ENCODE results near the gene SUCLA2. TPM values are rescaled to one million over a fixed set of nuclear protein-coding genes. Genes with fewer than 3 reads are reported as not detected.

Gene SUCLA2
- total RNA-seq, 1 experiment from 2014 or later: 80.8 TPM

DNA sequence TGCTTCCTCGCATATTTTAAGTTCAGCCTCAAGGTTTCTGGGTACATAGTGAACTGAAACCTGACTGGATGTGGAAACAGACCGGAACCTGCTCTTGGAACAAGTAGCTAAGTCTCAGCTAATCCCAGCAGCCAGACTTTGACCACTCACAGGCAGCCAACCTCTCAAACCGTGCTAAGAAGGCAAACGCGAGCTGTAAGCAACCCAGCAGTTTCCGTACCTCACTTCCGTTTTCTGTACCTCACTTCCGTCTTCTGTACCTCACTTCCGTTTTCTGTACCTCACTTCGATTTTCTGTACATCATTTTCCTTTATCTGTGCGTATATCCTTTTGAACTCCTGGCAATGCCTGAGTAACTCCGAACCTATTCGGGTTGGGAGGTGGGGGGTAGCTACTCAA lies 96.8 kb downstream of the SUCLA2 start:
- CTCF ChIA-PET: no interaction called here
- Mint-ChIP-seq H3K27ac (ENCODE audit: unreplicated experiment) (no peak overlapping the region), H3K9me3 (ENCODE audit: unreplicated experiment) (peaks cover 6% of the 10 kb centered on the region), H3K36me3 (ENCODE audit: insufficient read depth, unreplicated experiment) (peaks cover 2% of the 10 kb centered on the region), H3K27me3 (ENCODE audit: insufficient read depth, unreplicated experiment) (no peaks in the 10 kb centered on the region), H3K4me3 (ENCODE audit: unreplicated experiment) (no peak overlapping the region), H3K4me1 (ENCODE audit: low read depth, unreplicated experiment) (peaks cover 15% of the 10 kb centered on the region)
- Histone ChIP-seq H3K4me3 (ENCODE audit: low read depth, low read length) (no peak overlapping the region), H3K4me1 (peaks cover 22% of the 10 kb centered on the region), H3K27me3 (replicated peaks; ENCODE audit: control insufficient read depth, insufficient read depth, low read length) (no peaks in the 10 kb centered on the region), H3K9me3 (0 out of 2 replicates have a peak, but pooled peaks cover 3% of the 10 kb centered on the region), H3K36me3 (ENCODE audit: control insufficient read depth, insufficient read depth, low read length) (no peaks in the 10 kb centered on the region)
- no TSS peak for BruUV-seq (replicated peaks)
- POLR2A ChIA-PET: no interaction called here
- no peak for DNase-seq
- TF ChIP-seq, protein P1, sequence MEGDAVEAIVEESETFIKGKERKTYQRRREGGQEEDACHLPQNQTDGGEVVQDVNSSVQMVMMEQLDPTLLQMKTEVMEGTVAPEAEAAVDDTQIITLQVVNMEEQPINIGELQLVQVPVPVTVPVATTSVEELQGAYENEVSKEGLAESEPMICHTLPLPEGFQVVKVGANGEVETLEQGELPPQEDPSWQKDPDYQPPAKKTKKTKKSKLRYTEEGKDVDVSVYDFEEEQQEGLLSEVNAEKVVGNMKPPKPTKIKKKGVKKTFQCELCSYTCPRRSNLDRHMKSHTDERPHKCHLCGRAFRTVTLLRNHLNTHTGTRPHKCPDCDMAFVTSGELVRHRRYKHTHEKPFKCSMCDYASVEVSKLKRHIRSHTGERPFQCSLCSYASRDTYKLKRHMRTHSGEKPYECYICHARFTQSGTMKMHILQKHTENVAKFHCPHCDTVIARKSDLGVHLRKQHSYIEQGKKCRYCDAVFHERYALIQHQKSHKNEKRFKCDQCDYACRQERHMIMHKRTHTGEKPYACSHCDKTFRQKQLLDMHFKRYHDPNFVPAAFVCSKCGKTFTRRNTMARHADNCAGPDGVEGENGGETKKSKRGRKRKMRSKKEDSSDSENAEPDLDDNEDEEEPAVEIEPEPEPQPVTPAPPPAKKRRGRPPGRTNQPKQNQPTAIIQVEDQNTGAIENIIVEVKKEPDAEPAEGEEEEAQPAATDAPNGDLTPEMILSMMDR (IDR thresholded peaks at IDR 0.05; ENCODE audit: insufficient read depth in 1 of 2, low read depth in 1 of 2, low read length in 1 of 2, severe bottlenecking in 1 of 2, unreplicated experiment in 1 of 2): no peak
- intact Hi-C loops (cut with micrococcal nuclease; ENCODE audit: unreplicated experiment): no loop called here

DNA sequence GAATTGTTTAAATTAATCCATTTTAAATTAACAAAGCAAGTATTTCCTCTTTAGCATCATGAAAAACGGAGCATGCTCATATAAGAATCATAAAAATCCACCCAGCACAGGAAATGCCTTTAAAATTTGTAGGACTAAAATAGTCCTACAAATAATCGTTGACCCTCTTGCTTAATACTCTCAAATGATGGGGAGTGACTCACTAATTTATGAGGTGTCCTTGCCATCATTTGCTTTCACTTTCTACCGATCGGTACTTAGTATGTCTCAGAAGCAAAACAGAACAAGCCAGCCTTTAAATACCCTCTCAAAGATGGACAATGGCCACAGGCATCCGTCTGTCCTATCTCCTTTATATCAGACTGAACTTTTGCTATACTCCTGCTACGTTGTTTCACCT lies 97.2 kb downstream of the SUCLA2 start:
- H3K4me1 Mint-ChIP-seq (ENCODE audit: low read depth, unreplicated experiment): peaks cover 20% of the 10 kb centered on the region
- Histone ChIP-seq H3K9me3 (peaks cover 6% of the 10 kb centered on the region; the same call in 1 of the 2 replicates), H3K4me1 (peaks cover 22% of the 10 kb centered on the region), H3K36me3 (ENCODE audit: control insufficient read depth, insufficient read depth, low read length) (no peaks in the 10 kb centered on the region), H3K27me3 (replicated peaks; ENCODE audit: control insufficient read depth, insufficient read depth, low read length) (no peaks in the 10 kb centered on the region), H3K4me3 (ENCODE audit: low read depth, low read length) (no peak overlapping the region)
- intact Hi-C loops (cut with micrococcal nuclease; ENCODE audit: unreplicated experiment): no loop called here
- ChIA-PET POLR2A (no interaction called here), CTCF (no interaction called here)
- no peak for DNase-seq
- peaks cover 6% of the 10 kb centered on the region for H3K36me3 Mint-ChIP-seq (ENCODE audit: insufficient read depth, unreplicated experiment)
- peaks cover 10% of the 10 kb centered on the region for H3K9me3 Mint-ChIP-seq (ENCODE audit: unreplicated experiment)
- BruUV-seq (replicated peaks): no TSS peak
- no peaks in the 10 kb centered on the region for H3K27me3 Mint-ChIP-seq (ENCODE audit: insufficient read depth, unreplicated experiment)
- H3K4me3 Mint-ChIP-seq (ENCODE audit: unreplicated experiment): no peak overlapping the region
- H3K27ac Mint-ChIP-seq (ENCODE audit: unreplicated experiment): no peak overlapping the region
- TF ChIP-seq, protein P1 (IDR thresholded peaks at IDR 0.05; ENCODE audit: insufficient read depth in 1 of 2, low read depth in 1 of 2, low read length in 1 of 2, severe bottlenecking in 1 of 2, unreplicated experiment in 1 of 2): no peak

DNA sequence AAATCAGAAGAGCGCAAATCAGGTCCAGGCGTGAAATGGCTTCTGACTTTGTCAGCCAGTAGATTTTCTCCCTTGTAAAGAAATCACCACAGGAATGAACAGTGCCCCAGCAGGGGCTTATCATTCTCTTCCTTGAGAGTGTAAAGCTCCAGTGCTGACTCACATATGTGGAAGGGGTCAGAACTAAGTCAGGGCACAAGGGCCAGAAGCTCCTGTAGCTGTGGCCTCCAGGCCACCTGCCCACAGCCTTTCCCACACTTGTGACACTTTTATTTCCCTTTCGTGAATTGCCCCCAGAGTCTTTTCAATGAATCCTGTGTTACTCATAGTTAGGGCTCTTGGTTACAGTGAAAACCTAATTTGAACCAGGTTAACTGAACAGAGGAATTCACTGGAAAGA lies 99.6 kb downstream of the SUCLA2 start:
- Mint-ChIP-seq H3K9me3 (ENCODE audit: unreplicated experiment) (peaks cover 12% of the 10 kb centered on the region), H3K27ac (ENCODE audit: unreplicated experiment) (no peak overlapping the region), H3K4me1 (ENCODE audit: low read depth, unreplicated experiment) (peaks cover 30% of the 10 kb centered on the region), H3K27me3 (ENCODE audit: insufficient read depth, unreplicated experiment) (no peaks in the 10 kb centered on the region), H3K36me3 (ENCODE audit: insufficient read depth, unreplicated experiment) (peaks cover 6% of the 10 kb centered on the region), H3K4me3 (ENCODE audit: unreplicated experiment) (no peak overlapping the region)
- ChIA-PET POLR2A (no interaction called here), CTCF (no interaction called here)
- no TSS peak for BruUV-seq (replicated peaks)
- no peaks in the 10 kb centered on the region for H3K36me3 ChIP-seq (ENCODE audit: control insufficient read depth, insufficient read depth, low read length)
- intact Hi-C loops (cut with micrococcal nuclease; ENCODE audit: unreplicated experiment): no loop called here
- TF ChIP-seq, protein P1 (IDR thresholded peaks at IDR 0.05; ENCODE audit: insufficient read depth in 1 of 2, low read depth in 1 of 2, low read length in 1 of 2, severe bottlenecking in 1 of 2, unreplicated experiment in 1 of 2): no peak
- no peaks in the 10 kb centered on the region for H3K27me3 ChIP-seq (replicated peaks; ENCODE audit: control insufficient read depth, insufficient read depth, low read length)
- H3K4me1 ChIP-seq: peaks cover 38% of the 10 kb centered on the region
- no peak overlapping the region for H3K4me3 ChIP-seq (ENCODE audit: low read depth, low read length)
- H3K9me3 ChIP-seq: peaks cover 7% of the 10 kb centered on the region; the same call in 1 of the 2 replicates
- no peak for DNase-seq

Measured in Caco-2 (cell line).